OCI-LY3 (cell line): ENCODE measurements around the gene ARHGAP25.

ENCODE experiments used
- H2AFZ ChIP-seq: fragments of 200-600, 300-600 bp; shearing (Covaris generic); 2 replicates; pipeline ENCODE4 v1.6.0; 2014; ENCODE audit warnings: antibody characterized with exemption, low read depth, low read length
- H3K27ac ChIP-seq: fragments of 200-600, 300-600 bp; sonication (generic); 2 replicates; pipeline ENCODE4 v1.5.1; 2014; ENCODE audit warnings: mild to moderate bottlenecking, low read length, moderate library complexity, mixed read lengths
- H3K27me3 ChIP-seq: fragments of 200-600, 300-600 bp; sonication (generic); 2 replicates; pipeline ENCODE4 v1.6.1; 2014; ENCODE audit warnings: low read depth, low read length, mixed read lengths
- H3K36me3 ChIP-seq: fragments of 200-600, 300-600 bp; sonication (generic); replicated peaks from 2 replicates; pipeline ENCODE3; 2014; ENCODE audit warnings: low read depth, low read length, mixed read lengths
- H3K4me1 ChIP-seq: fragments of 300-600, 200-600 bp; sonication (generic); 2 replicates; pipeline ENCODE4 v1.6.1; 2014; ENCODE audit warnings: low read length, mixed read lengths
- H3K4me2 ChIP-seq: fragments of 200-600, 300-600 bp; sonication (generic); 2 replicates; pipeline ENCODE4 v1.6.1; 2014; ENCODE audit warnings: low read length, mixed read lengths
- H3K4me3 ChIP-seq: fragments of 300-600, 200-600 bp; sonication (generic); 2 replicates; pipeline ENCODE4 v1.5.1; 2014; ENCODE audit warnings: antibody characterized with exemption, mild to moderate bottlenecking, low read length, moderate library complexity
- H3K79me2 ChIP-seq: fragments of 300-600, 200-600 bp; shearing (Covaris generic); 2 replicates; pipeline ENCODE4 v1.6.1; 2014; ENCODE audit warnings: mild to moderate bottlenecking, low read length, mixed read lengths
- H3K9ac ChIP-seq: fragments of 300-600, 200-600 bp; shearing (Covaris generic); 2 replicates; pipeline ENCODE4 v1.6.0; 2014; ENCODE audit warnings: mild to moderate bottlenecking, low read length, moderate library complexity
- H3K9me3 ChIP-seq: fragments of 200-600, 300-600 bp; shearing (Covaris generic); 2 replicates; pipeline ENCODE4 v1.6.1; 2014; ENCODE audit warnings: low read length, mixed read lengths; ENCODE audit not compliant: insufficient read depth
- H4K20me1 ChIP-seq: fragments of 200-600, 300-600 bp; sonication (generic); 2 replicates; pipeline ENCODE4 v1.6.1; 2016; ENCODE audit warnings: low read length, mixed read lengths; ENCODE audit not compliant: insufficient read depth
- EZH2phosphoT487 ChIP-seq: fragments of 200-600 bp; shearing (Covaris generic); IDR thresholded peaks from 2 replicates; pipeline ENCODE4 v1.6.1; 2018; ENCODE audit warnings: antibody characterized with exemption, mixed run types, low read depth
- TF ChIP-seq, protein P1 (sequence below): fragments of 200-600, 300-600 bp; sonication (generic); IDR thresholded peaks from 2 replicates; pipeline ENCODE4 v1.5.1; 2014; ENCODE audit warnings: antibody characterized with exemption, low read length, low read depth

ARHGAP25 gene

DNA sequence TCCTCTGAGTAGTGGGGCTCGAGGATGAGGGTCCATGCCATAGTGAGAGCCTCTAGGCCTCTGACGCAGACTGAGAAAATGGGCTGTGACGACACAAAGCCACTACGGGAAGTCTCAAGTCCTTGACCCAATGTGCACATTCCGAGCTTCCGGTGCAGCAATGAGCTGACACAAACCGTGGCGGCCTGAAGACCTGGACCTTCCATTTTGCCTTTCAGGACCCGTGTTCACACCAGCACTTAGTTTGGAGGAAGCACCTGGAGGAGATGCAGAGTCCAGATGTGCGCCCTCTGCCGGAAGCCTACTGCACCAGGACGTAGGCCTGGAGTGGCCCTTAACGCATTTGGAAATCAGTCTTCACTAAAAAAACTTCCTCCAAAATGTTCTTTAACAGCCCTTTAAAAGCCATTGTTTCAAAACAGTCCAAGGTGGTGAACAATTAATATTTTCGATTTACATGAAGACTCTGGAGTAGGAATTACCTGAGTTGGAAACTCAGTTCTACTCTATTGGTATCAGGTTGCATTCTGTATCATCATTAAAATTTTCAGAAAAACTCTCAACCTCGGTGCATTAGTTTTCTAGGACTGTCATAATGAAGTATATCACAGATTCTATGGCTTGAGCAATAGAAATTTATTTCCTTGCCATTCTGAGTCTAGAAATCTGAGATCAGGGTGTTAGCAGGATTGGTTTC lies 102.7 kb downstream of the ARHGAP25 start:
- peaks cover 76% of the 10 kb centered on the region for H3K4me1 ChIP-seq
- H3K4me2 ChIP-seq, result peak overlapping the region; percentile 75
- no peak for TF ChIP-seq EZH2phosphoT487
- TF ChIP-seq, protein P1, sequence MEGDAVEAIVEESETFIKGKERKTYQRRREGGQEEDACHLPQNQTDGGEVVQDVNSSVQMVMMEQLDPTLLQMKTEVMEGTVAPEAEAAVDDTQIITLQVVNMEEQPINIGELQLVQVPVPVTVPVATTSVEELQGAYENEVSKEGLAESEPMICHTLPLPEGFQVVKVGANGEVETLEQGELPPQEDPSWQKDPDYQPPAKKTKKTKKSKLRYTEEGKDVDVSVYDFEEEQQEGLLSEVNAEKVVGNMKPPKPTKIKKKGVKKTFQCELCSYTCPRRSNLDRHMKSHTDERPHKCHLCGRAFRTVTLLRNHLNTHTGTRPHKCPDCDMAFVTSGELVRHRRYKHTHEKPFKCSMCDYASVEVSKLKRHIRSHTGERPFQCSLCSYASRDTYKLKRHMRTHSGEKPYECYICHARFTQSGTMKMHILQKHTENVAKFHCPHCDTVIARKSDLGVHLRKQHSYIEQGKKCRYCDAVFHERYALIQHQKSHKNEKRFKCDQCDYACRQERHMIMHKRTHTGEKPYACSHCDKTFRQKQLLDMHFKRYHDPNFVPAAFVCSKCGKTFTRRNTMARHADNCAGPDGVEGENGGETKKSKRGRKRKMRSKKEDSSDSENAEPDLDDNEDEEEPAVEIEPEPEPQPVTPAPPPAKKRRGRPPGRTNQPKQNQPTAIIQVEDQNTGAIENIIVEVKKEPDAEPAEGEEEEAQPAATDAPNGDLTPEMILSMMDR, result peak; percentile 97
- peak overlapping the region; percentile 98 for H3K9ac ChIP-seq
- H3K36me3 ChIP-seq, result peaks cover 27% of the 10 kb centered on the region
- H3K27ac ChIP-seq, result peak overlapping the region; percentile 98
- no peak overlapping the region for H2AFZ ChIP-seq
- H3K79me2 ChIP-seq, result peaks cover 25% of the 10 kb centered on the region
- H4K20me1 ChIP-seq, result no peaks in the 10 kb centered on the region
- no peaks in the 10 kb centered on the region for H3K27me3 ChIP-seq
- peak overlapping the region; percentile 21; the same call in 1 of the 2 replicates for H3K4me3 ChIP-seq
- H3K9me3 ChIP-seq, result peaks cover 12% of the 10 kb centered on the region

DNA sequence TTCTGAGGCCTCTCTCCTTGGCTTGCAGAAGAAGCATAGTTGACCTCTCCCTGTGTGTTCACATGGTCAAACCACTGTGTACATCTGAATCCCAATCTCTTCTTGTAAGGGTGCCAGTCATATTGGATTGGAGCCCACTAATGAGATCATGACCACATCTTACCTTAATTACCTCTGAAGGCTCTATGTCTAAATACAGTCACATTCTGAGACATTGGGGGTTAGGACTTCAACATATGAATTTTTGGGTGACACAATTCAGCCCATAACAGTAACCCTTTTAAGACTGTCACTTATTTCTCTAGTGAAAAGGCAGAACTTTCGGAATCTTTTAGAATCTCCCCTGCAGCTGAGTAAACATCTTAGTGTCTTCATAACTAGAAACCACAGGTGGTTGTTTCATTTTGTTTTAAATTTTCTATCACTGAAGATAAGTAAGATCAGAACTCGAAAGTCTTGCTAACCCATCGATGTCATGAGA lies 103.3 kb downstream of the ARHGAP25 start:
- peaks cover 27% of the 10 kb centered on the region for H3K36me3 ChIP-seq
- H3K4me3 ChIP-seq, result peak overlapping the region; percentile 7; the same call in 1 of the 2 replicates
- peaks cover 70% of the 10 kb centered on the region for H3K4me1 ChIP-seq
- H4K20me1 ChIP-seq, result no peaks in the 10 kb centered on the region
- H3K27ac ChIP-seq, result peak overlapping the region; percentile 98
- TF ChIP-seq, protein P1, result no peak
- TF ChIP-seq EZH2phosphoT487, result no peak; the same call in 1 of the 2 replicates
- H3K9ac ChIP-seq, result peak overlapping the region; percentile 98
- peaks cover 25% of the 10 kb centered on the region for H3K79me2 ChIP-seq
- peak overlapping the region; percentile 75 for H3K4me2 ChIP-seq
- H2AFZ ChIP-seq, result no peak overlapping the region
- no peaks in the 10 kb centered on the region for H3K27me3 ChIP-seq
- H3K9me3 ChIP-seq, result peaks cover 12% of the 10 kb centered on the region

DNA sequence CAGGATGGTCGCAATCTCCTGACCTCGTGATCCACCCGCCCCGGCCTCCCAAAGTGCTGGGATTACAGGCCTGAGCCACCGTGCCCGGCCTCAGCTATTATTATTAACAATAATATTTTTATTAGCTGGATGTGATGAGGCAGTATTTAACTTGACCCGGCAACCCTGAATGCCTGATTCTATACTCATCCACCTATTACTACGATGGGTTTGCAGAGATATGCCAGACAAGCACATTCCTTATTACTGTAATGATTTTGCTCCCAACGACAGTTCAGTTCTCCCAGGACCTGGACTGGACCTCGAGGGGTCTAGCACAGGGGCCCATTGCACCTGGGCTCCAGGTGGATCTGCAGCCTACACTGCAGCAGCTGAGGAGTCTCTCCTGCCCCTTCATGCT lies 104.0 kb downstream of the ARHGAP25 start:
- H3K4me2 ChIP-seq, result peak overlapping the region; percentile 10; the same call in 1 of the 2 replicates
- peak overlapping the region; percentile 44; the same call in 1 of the 2 replicates for H3K9ac ChIP-seq
- no peak overlapping the region for H2AFZ ChIP-seq
- TF ChIP-seq, protein P1, result no peak
- TF ChIP-seq EZH2phosphoT487, result no peak
- H3K27ac ChIP-seq, result peak overlapping the region; percentile 98
- no peaks in the 10 kb centered on the region for H3K27me3 ChIP-seq
- H3K36me3 ChIP-seq, result peaks cover 27% of the 10 kb centered on the region
- no peaks in the 10 kb centered on the region for H4K20me1 ChIP-seq
- H3K4me3 ChIP-seq, result no peak overlapping the region
- H3K9me3 ChIP-seq, result peaks cover 12% of the 10 kb centered on the region
- peaks cover 22% of the 10 kb centered on the region for H3K79me2 ChIP-seq
- peaks cover 63% of the 10 kb centered on the region for H3K4me1 ChIP-seq

DNA sequence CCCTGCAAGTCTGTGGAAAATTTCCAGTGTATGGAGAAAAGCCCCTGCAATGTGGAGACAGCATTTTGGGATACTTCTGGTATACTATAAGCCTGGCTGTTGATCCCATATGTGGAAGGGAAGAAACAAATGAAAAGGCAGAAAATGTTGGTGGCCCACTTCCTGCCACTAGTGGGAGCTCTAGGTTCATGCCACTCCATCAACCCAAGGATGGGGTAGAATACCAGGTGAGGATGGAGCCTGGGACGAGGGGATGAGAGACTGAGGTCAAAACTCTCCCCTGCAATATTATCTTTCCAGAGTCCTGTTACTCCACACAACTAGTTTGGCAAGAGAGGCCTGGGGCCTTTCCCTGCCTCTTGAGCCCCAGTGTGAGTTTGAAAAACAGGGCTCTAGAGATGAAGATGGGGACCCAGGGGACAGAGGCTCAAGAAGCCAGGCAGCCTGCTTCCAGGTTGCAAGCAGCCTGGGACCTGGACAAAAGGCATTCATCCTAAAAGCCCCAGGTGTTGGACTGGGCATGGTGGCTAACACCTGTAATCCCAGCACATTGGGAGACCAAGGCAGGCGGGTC lies 104.7 kb downstream of the ARHGAP25 start:
- Histone ChIP-seq H3K36me3 (peaks cover 27% of the 10 kb centered on the region), H3K4me2 (0 out of 2 replicates have a peak overlapping the region, but pooled peaks have one; percentile 10), H2AFZ (no peak overlapping the region), H3K27ac (peak overlapping the region; percentile 98), H3K9ac (peak overlapping the region; percentile 44; the same call in 1 of the 2 replicates), H3K4me3 (no peak overlapping the region), H3K4me1 (peaks cover 56% of the 10 kb centered on the region), H3K27me3 (no peaks in the 10 kb centered on the region), H4K20me1 (no peaks in the 10 kb centered on the region), H3K9me3 (peaks cover 12% of the 10 kb centered on the region), H3K79me2 (peaks cover 15% of the 10 kb centered on the region)
- no peak for TF ChIP-seq EZH2phosphoT487
- TF ChIP-seq, protein P1, result peak; percentile 73
